HCT116 (cell line): Measurements from ENCODE around the gene LRRC42. TPM values are rescaled to one million over a fixed set of nuclear protein-coding genes. Genes with fewer than 3 reads are reported as not detected.
A peak's percentile ranks its signal among the peaks of the same experiment; 100 is the strongest.

Experiments used
- ATAC-seq: fragments of 200-7000 bp; cut with Tn5 transposase; 2 replicates; pipeline ENCODE4 v1.9.1; 2020; ENCODE audit warnings: mild to moderate bottlenecking, moderate library complexity
- BruUV-seq: library from RNA; stranded (reverse); fragments of 400-500 nt; replicated peaks from 2 replicates; lab custom pipeline; 2021; lab: Mats Ljungman, UMichigan
- CTCF ChIA-PET: fragments of 300-600 bp; sonication (Branson Sonifier 250); formaldehyde crosslinking; loops from one replicate; lab custom pipeline; 2021; ENCODE audit warnings: antibody characterized with exemption; lab: Charles Lee
- POLR2A ChIA-PET: fragments of 300-600, 350-600 bp; sonication (Branson Sonifier 250); formaldehyde crosslinking; loops from one replicate; lab custom pipeline; 2021; ENCODE audit warnings: antibody characterized with exemption; lab: Charles Lee
- RAD21 ChIA-PET, 2 experiments: fragments of 300-600 bp; sonication (Branson Sonifier 250); formaldehyde crosslinking; loops; one replicate each; lab custom pipeline; 2023; ENCODE audit warnings: low total read pairs in 2 of 2; ENCODE audit not compliant: uncharacterized antibody in 2 of 2, unreplicated experiment in 2 of 2, low non-redundant PET in 1 of 2; lab: Charles Lee
- DNase-seq: peaks from one replicate; pipeline ENCODE4 v3.0.0-alpha.2; 2010; ENCODE audit warnings: low read depth, low spot score
- H2AFZ ChIP-seq: fragments of 200-600 bp; shearing (Covaris generic), sonication (generic); 2 replicates; pipeline ENCODE4 v1.6.1; 2017; ENCODE audit warnings: low read depth, mixed run types, mixed read lengths, antibody characterized with exemption, low read length; ENCODE audit not compliant: poor library complexity, severe bottlenecking
- H3K27ac ChIP-seq: 2 replicates; pipeline ENCODE4 v1.5.1; 2012; ENCODE audit warnings: low read depth, low read length
- H3K27me3 ChIP-seq: fragments of 200-600 bp; sonication (generic); 2 replicates; pipeline ENCODE4 v1.6.1; 2016; ENCODE audit warnings: mixed run types, low read length, mixed read lengths; ENCODE audit not compliant: insufficient read depth
- H3K36me3 ChIP-seq, 2 experiments: fragments of 200-500 bp in 1 of 2; fragments of 200-600 bp in 1 of 2; sonication (Bioruptor generic) in 1 of 2; sonication (generic) in 1 of 2; 2 replicates each; pipeline versions ENCODE4 v1.5.1 to v1.6.1; 2014 to 2016; ENCODE audit warnings: low read length in 2 of 2, inconsistent platforms in 1 of 2, mixed read lengths in 1 of 2, mixed run types in 1 of 2; ENCODE audit not compliant: insufficient read depth in 2 of 2, control insufficient read depth in 1 of 2
- H3K4me1 ChIP-seq, 2 experiments: fragments of 200-600 bp in 1 of 2; sonication (generic) in 1 of 2; 2 replicates each; pipeline versions ENCODE4 v1.5.1 to v1.6.1; 2012 to 2017; ENCODE audit warnings: low read length in 2 of 2, inconsistent platforms in 1 of 2, mild to moderate bottlenecking in 1 of 2, mixed read lengths in 1 of 2, mixed run types in 1 of 2, moderate library complexity in 1 of 2; ENCODE audit not compliant: insufficient read depth in 2 of 2, control insufficient read depth in 1 of 2
- H3K4me2 ChIP-seq: fragments of 200-600 bp; sonication (generic); 2 replicates; pipeline ENCODE4 v1.6.1; 2017; ENCODE audit warnings: mixed run types, low read length, mixed read lengths
- H3K4me3 ChIP-seq, 2 experiments: fragments of 200-600 bp in 1 of 2; sonication (generic) in 1 of 2; replicated peaks in 1 of 2; 2 replicates each; pipeline ENCODE4 v1.5.1; 2011 to 2016; ENCODE audit warnings: low read length in 2 of 2, control low read depth in 1 of 2, low read depth in 1 of 2, mild to moderate bottlenecking in 1 of 2, mixed read lengths in 1 of 2, mixed run types in 1 of 2
- H3K79me2 ChIP-seq: fragments of 200-600 bp; sonication (generic); 2 replicates; pipeline ENCODE4 v1.6.1; 2017; ENCODE audit warnings: mild to moderate bottlenecking, mixed run types, low read length, moderate library complexity, mixed read lengths; ENCODE audit not compliant: insufficient read depth
- H3K9ac ChIP-seq: fragments of 200-600 bp; sonication (generic); 2 replicates; pipeline ENCODE4 v1.6.1; 2016; ENCODE audit warnings: low read length, mixed read lengths
- H3K9me2 ChIP-seq: fragments of 200-600 bp; sonication (generic), shearing (Covaris generic); 2 replicates; pipeline ENCODE4 v1.6.1; 2017; ENCODE audit warnings: mixed run types, mild to moderate bottlenecking, moderate library complexity; ENCODE audit not compliant: insufficient read depth
- H3K9me3 ChIP-seq, 2 experiments: fragments of 200-500 bp in 1 of 2; fragments of 200-600 bp in 1 of 2; sonication (Bioruptor generic) in 1 of 2; sonication (generic) in 1 of 2; 2 replicates each; pipeline ENCODE4 v1.6.1; 2014 to 2017; ENCODE audit warnings: low read length in 2 of 2, mixed read lengths in 2 of 2, inconsistent platforms in 1 of 2, low read depth in 1 of 2, mild to moderate bottlenecking in 1 of 2, mixed run types in 1 of 2, moderate library complexity in 1 of 2; ENCODE audit not compliant: control insufficient read depth in 1 of 2, insufficient read depth in 1 of 2
- H4K20me1 ChIP-seq: fragments of 200-600 bp; sonication (generic), shearing (Covaris generic); 2 replicates; pipeline ENCODE4 v1.6.1; 2017; ENCODE audit warnings: mixed run types, mild to moderate bottlenecking, moderate library complexity; ENCODE audit not compliant: insufficient read depth
- EGR1 ChIP-seq: IDR thresholded peaks from 2 replicates; pipeline ENCODE4 v1.6.1; 2012; ENCODE audit warnings: low read depth
- ELF1 ChIP-seq: IDR thresholded peaks from 2 replicates; pipeline ENCODE4 v1.6.1; 2012; ENCODE audit warnings: low read depth, borderline replicate concordance
- JUND ChIP-seq: IDR thresholded peaks from 2 replicates; pipeline ENCODE4 v1.6.1; 2012
- MAX ChIP-seq: IDR thresholded peaks from 2 replicates; pipeline ENCODE4 v1.6.1; 2012
- POLR2A ChIP-seq: IDR thresholded peaks from 2 replicates; pipeline ENCODE4 v1.7.0; 2011; ENCODE audit warnings: borderline replicate concordance; ENCODE audit not compliant: insufficient read depth, insufficient read length; ENCODE audit errors: extremely low read depth
- POLR2AphosphoS5 ChIP-seq: IDR thresholded peaks from 2 replicates; pipeline ENCODE4 v1.6.1; 2011; ENCODE audit warnings: mild to moderate bottlenecking, low read depth, low read length, moderate library complexity
- REST ChIP-seq: IDR thresholded peaks from 2 replicates; pipeline ENCODE4 v1.6.1; 2012; ENCODE audit warnings: low read depth
- SIN3A ChIP-seq: IDR thresholded peaks from 2 replicates; pipeline ENCODE4 v1.6.1; 2012; ENCODE audit warnings: low read depth
- TCF7L2 ChIP-seq: IDR thresholded peaks from 2 replicates; pipeline ENCODE4 v1.7.0; 2011; ENCODE audit warnings: borderline replicate concordance, inconsistent platforms; ENCODE audit not compliant: insufficient read depth, insufficient read length; ENCODE audit errors: extremely low read depth
- ZFX ChIP-seq: fragments of 450-650 bp; IDR thresholded peaks from 2 replicates; pipeline ENCODE4 v1.6.1; 2017
- intact Hi-C: fragments of 100-400 bp; cut with micrococcal nuclease; formaldehyde crosslinking; loops from 2 replicates; pipeline ENCODE4 v1.10.0; 2022
- total RNA-seq: library from RNA; stranded (reverse); gene quantifications from one replicate; pipeline ENCODE4 v1.2.1, GENCODE V29; 2021; ENCODE audit not compliant: unreplicated experiment
- TF ChIP-seq, protein P1 (sequence below): IDR thresholded peaks from 2 replicates; pipeline ENCODE4 v1.6.1; 2011; ENCODE audit warnings: mild to moderate bottlenecking, low read length, moderate library complexity; ENCODE audit not compliant: insufficient replicate concordance; ENCODE audit errors: extremely low read depth

LRRC42 gene
- total RNA-seq, 1 experiment from 2014 or later, result 62.5 TPM

DNA sequence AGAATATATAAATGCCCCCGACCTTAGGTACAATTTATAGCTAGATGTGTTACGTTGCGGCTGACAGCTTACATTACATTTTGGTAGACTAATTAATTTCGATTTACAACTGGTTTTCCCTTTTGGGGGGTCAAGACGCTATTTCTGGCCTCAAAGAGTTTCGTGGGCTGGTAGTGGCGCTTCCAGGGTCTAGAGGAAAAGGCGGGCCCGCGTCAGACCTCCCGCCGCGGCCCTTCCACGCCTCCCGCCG is 1.0 kb upstream of the LRRC42 start:
- TF ChIP-seq MAX (no peak), ZFX (peak; percentile 33; the same call in 1 of the 2 replicates)
- POLR2A ChIA-PET, result interaction anchor here (0.7 to 1.7 kb wide), 6 partner anchors 9 to 708 kb away, joined by 3 to 6 read pairs (median 3); partner anchors contain the start of genes LDLRAD1 and NDC1
- CTCF ChIA-PET, result interaction anchor here (0.8 to 1.9 kb wide), 9 partner anchors 11 to 85 kb away, joined by 3 to 22 read pairs (median 7); partner anchors contain the start of gene YIPF1
- no peak for ATAC-seq
- Histone ChIP-seq H3K36me3 (peaks cover 8% of the 10 kb centered on the region in 2 experiments; a peak in 1 of 4 replicates), H3K9me2 (no peaks in the 10 kb centered on the region), H2AFZ (no peak overlapping the region), H3K9me3 (no peaks in the 10 kb centered on the region), H3K27me3 (no peaks in the 10 kb centered on the region), H3K4me1 (peaks cover 10 to 30% of the 10 kb centered on the region in 2 experiments; a peak in 3 of 4 replicates), H3K4me3 (peak overlapping the region; percentile 82 to 87), H3K27ac (peak overlapping the region; percentile 73), H4K20me1 (no peaks in the 10 kb centered on the region), H3K79me2 (peaks cover 71% of the 10 kb centered on the region), H3K9ac (peak overlapping the region; percentile 79), H3K4me2 (peak overlapping the region; percentile 78)
- RAD21 ChIA-PET, result interaction anchor here in 1 of 2 experiments (0.6 to 0.9 kb wide), 2 partner anchors 56 to 112 kb away, joined by 3 read pairs; partner anchors contain the start of gene YIPF1
- no TSS peak for BruUV-seq
- intact Hi-C loops, result no loop called here
- no peak for DNase-seq

- Histone ChIP-seq H3K27ac (peak within 1 kb of the TSS; percentile 73), H3K4me3 (peak within 1 kb of the TSS; percentile 83 to 87)
- TF ChIP-seq MAX (peak; percentile 59), POLR2A (peak; percentile 60), SIN3A (peak; percentile 77), JUND (no peak), TCF7L2 (no peak), REST (no peak), POLR2AphosphoS5 (peak; percentile 83), ELF1 (no peak), EGR1 (no peak)
- TF ChIP-seq, protein P1, sequence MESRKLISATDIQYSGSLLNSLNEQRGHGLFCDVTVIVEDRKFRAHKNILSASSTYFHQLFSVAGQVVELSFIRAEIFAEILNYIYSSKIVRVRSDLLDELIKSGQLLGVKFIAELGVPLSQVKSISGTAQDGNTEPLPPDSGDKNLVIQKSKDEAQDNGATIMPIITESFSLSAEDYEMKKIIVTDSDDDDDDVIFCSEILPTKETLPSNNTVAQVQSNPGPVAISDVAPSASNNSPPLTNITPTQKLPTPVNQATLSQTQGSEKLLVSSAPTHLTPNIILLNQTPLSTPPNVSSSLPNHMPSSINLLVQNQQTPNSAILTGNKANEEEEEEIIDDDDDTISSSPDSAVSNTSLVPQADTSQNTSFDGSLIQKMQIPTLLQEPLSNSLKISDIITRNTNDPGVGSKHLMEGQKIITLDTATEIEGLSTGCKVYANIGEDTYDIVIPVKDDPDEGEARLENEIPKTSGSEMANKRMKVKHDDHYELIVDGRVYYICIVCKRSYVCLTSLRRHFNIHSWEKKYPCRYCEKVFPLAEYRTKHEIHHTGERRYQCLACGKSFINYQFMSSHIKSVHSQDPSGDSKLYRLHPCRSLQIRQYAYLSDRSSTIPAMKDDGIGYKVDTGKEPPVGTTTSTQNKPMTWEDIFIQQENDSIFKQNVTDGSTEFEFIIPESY, result no peak
Measured at GRCh38 chr1:53945433-53946251, 508 bp upstream of the LRRC42 start, which contains the start of gene IFT25. TSS of gene IFT25 (minus strand) at chr1:53945699. CDS start at chr1:53940082, 5,617 bp downstream.

More at GRCh38 chr1:53945433-53946251, 508 bp upstream of the LRRC42 start, which contains the start of gene IFT25:
- DNase-seq, result peak; percentile 88
- Histone ChIP-seq H4K20me1 (no peaks in the 10 kb centered on the region), H3K27me3 (no peaks in the 10 kb centered on the region), H3K9me3 (no peaks in the 10 kb centered on the region), H2AFZ (no peak within 1 kb of the TSS), H3K79me2 (peaks cover 73% of the 10 kb centered on the region), H3K4me1 (peaks cover 10 to 30% of the 10 kb centered on the region in 2 experiments; a peak in 3 of 4 replicates), H3K9me2 (no peaks in the 10 kb centered on the region), H3K9ac (peak within 1 kb of the TSS; percentile 79), H3K4me2 (peak within 1 kb of the TSS; percentile 78), H3K36me3 (peaks cover 8% of the 10 kb centered on the region in 2 experiments; a peak in 2 of 4 replicates)
- ChIA-PET CTCF (interaction anchor here (0.7 to 1.9 kb wide), 12 partner anchors 10 to 85 kb away, joined by 3 to 22 read pairs (median 4); partner anchors contain the start of gene YIPF1), RAD21 (interaction anchor here (0.9 to 1.3 kb wide), 2 partner anchors 56 to 85 kb away, joined by 3 to 6 read pairs; partner anchors contain the start of gene YIPF1 (in 1 of the 2)), POLR2A (interaction anchor here (0.6 to 1.7 kb wide), 10 partner anchors 8 to 708 kb away, joined by 3 to 9 read pairs (median 3); partner anchors contain the start of genes LDLRAD1 and NDC1)
- BruUV-seq, result no TSS peak
- ATAC-seq, result peak; percentile 84
- intact Hi-C loops, result loop anchor here (2.0 kb wide), 1 partner anchor 57 kb away; the partner anchor contains the start of gene YIPF1
